ENCODE measurements around the gene PRR7. TPM values are rescaled to one million over a fixed set of nuclear protein-coding genes. Genes with fewer than 3 reads are reported as not detected.

PRR7 gene
- polyA plus RNA-seq, 1 donor from 2014 or later = 46.6 TPM

- H3K27me3 ChIP-seq (ENCODE audit: insufficient read depth, low read depth, low read length) = no peaks in the 10 kb centered on the region
- H3K9me2 ChIP-seq (ENCODE audit: insufficient read depth, low read length) = no peaks in the 10 kb centered on the region
- no peaks in the 10 kb centered on the region for H3F3A ChIP-seq (ENCODE audit: insufficient read depth, low read length, poor library complexity, severe bottlenecking)
- no peak overlapping the region for H3K27ac ChIP-seq (ENCODE audit: low read length)
- H3K9ac ChIP-seq (ENCODE audit: low read length) = no peak overlapping the region
- no peak overlapping the region for H2AFZ ChIP-seq (ENCODE audit: low read depth, low read length)
- no peaks in the 10 kb centered on the region for H4K20me1 ChIP-seq (ENCODE audit: insufficient read depth)
- no peak overlapping the region for H3K4me2 ChIP-seq (ENCODE audit: low read length)
- TF ChIP-seq RAD21 (conservative IDR thresholded peaks at IDR 0.05) (no peak), SMC3 (conservative IDR thresholded peaks at IDR 0.05; ENCODE audit: poor library complexity) (no peak), CTCF (IDR thresholded peaks at IDR 0.05; ENCODE audit: poor library complexity, severe bottlenecking) (no peak), EZH2 (IDR thresholded peaks at IDR 0.05; ENCODE audit: borderline replicate concordance, insufficient read depth, low read length, poor library complexity, severe bottlenecking) (no peak), MXI1 (conservative IDR thresholded peaks at IDR 0.05; ENCODE audit: poor library complexity, severe bottlenecking) (no peak)
- no peaks in the 10 kb centered on the region for H3K9me3 ChIP-seq (ENCODE audit: low read length)
- no peak overlapping the region for H3K4me3 ChIP-seq (ENCODE audit: low read length)
- no peaks in the 10 kb centered on the region for H3K36me3 ChIP-seq (ENCODE audit: insufficient read depth, low read length)
- no peaks in the 10 kb centered on the region for H3K79me2 ChIP-seq (replicated peaks; ENCODE audit: insufficient read depth, low read length)
These were observed 8.1 kb upstream of the PRR7 start for GRCh38 chr5:177438468-177438867.

- TF ChIP-seq EZH2 (IDR thresholded peaks at IDR 0.05; ENCODE audit: borderline replicate concordance, insufficient read depth, low read length, poor library complexity, severe bottlenecking) = no peak
- TF ChIP-seq EP300 (conservative IDR thresholded peaks at IDR 0.05; ENCODE audit: poor library complexity, severe bottlenecking) = no peak
- TF ChIP-seq TAF1 (IDR thresholded peaks at IDR 0.05; ENCODE audit: low read depth) = no peak
- no peak for TF ChIP-seq POLR2AphosphoS5 (IDR thresholded peaks at IDR 0.05)
- TF ChIP-seq MXI1 (conservative IDR thresholded peaks at IDR 0.05; ENCODE audit: poor library complexity, severe bottlenecking) = no peak
- no peak for TF ChIP-seq REST (IDR thresholded peaks at IDR 0.05; ENCODE audit: borderline replicate concordance)
- TF ChIP-seq SMC3 (conservative IDR thresholded peaks at IDR 0.05; ENCODE audit: poor library complexity) = no peak
- no peak for TF ChIP-seq RAD21 (conservative IDR thresholded peaks at IDR 0.05)
- TF ChIP-seq CTCF (IDR thresholded peaks at IDR 0.05; ENCODE audit: poor library complexity, severe bottlenecking) = no peak
- H3K36me3 ChIP-seq (ENCODE audit: insufficient read depth, low read length) = no peaks in the 10 kb centered on the region
- no peak overlapping the region for H3K27ac ChIP-seq (ENCODE audit: low read length)
These were observed 7.0 kb upstream of the PRR7 start for GRCh38 chr5:177439518-177440053.

More at GRCh38 chr5:177439518-177440053, 7.0 kb upstream of the PRR7 start:
- H3K9me2 ChIP-seq (ENCODE audit: insufficient read depth, low read length) = no peaks in the 10 kb centered on the region
- H4K20me1 ChIP-seq (ENCODE audit: insufficient read depth) = no peaks in the 10 kb centered on the region
- H3K79me2 ChIP-seq (replicated peaks; ENCODE audit: insufficient read depth, low read length) = no peaks in the 10 kb centered on the region
- no peaks in the 10 kb centered on the region for H3K9me3 ChIP-seq (ENCODE audit: low read length)
- no peak overlapping the region for H3K9ac ChIP-seq (ENCODE audit: low read length)
- no peaks in the 10 kb centered on the region for H3K27me3 ChIP-seq (ENCODE audit: insufficient read depth, low read depth, low read length)
- H2AFZ ChIP-seq (ENCODE audit: low read depth, low read length) = no peak overlapping the region
- no peak overlapping the region for H3K4me3 ChIP-seq (ENCODE audit: low read length)
- H3K4me2 ChIP-seq (ENCODE audit: low read length) = no peak overlapping the region
- H3F3A ChIP-seq (ENCODE audit: insufficient read depth, low read length, poor library complexity, severe bottlenecking) = no peaks in the 10 kb centered on the region
